GM23338 (cell line): ENCODE measurements around the gene NOC2L. TPM values are rescaled to one million over a fixed set of nuclear protein-coding genes. Genes with fewer than 3 reads are reported as not detected.

Source experiments
- ATAC-seq: fragments of 200-7000 bp; cut with Tn5 transposase; 3 replicates; pipeline ENCODE4 v1.9.1; 2020
- DNase-seq: peaks from one replicate; pipeline ENCODE4 v3.0.0-alpha.2; 2015; ENCODE audit warnings: low spot score
- H2AFZ ChIP-seq: fragments of 200-600 bp; sonication (generic); 2 replicates; pipeline ENCODE4 v1.8.0; 2016; ENCODE audit warnings: antibody characterized with exemption, mild to moderate bottlenecking, moderate library complexity
- H3F3A ChIP-seq: fragments of 200-600 bp; sonication (generic); replicated peaks from 2 replicates; pipeline ENCODE4 v1.8.0; 2017; ENCODE audit warnings: antibody characterized with exemption, mixed run types, low read depth
- H3K27ac ChIP-seq: fragments of 200-600 bp; sonication (generic); 2 replicates; pipeline ENCODE4 v1.6.1; 2016; ENCODE audit warnings: low read depth
- H3K27me3 ChIP-seq: fragments of 200-600 bp; sonication (generic); 2 replicates; pipeline ENCODE4 v1.8.0; 2016; ENCODE audit warnings: mild to moderate bottlenecking, mixed run types, moderate library complexity; ENCODE audit not compliant: insufficient read depth
- H3K36me3 ChIP-seq: fragments of 200-600 bp; sonication (generic); 2 replicates; pipeline ENCODE4 v1.8.0; 2016; ENCODE audit warnings: mild to moderate bottlenecking; ENCODE audit not compliant: insufficient read depth
- H3K4me1 ChIP-seq: fragments of 200-600 bp; sonication (generic); 2 replicates; pipeline ENCODE4 v1.8.0; 2016; ENCODE audit warnings: mild to moderate bottlenecking, moderate library complexity; ENCODE audit not compliant: insufficient read depth
- H3K4me2 ChIP-seq: fragments of 200-600 bp; sonication (generic); 2 replicates; pipeline ENCODE4 v1.7.1; 2017; ENCODE audit warnings: mixed run types
- H3K4me3 ChIP-seq: fragments of 200-600 bp; sonication (generic); 2 replicates; pipeline ENCODE4 v1.6.1; 2016; ENCODE audit warnings: mixed run types
- H3K79me2 ChIP-seq: fragments of 200-600 bp; sonication (generic); replicated peaks from 2 replicates; pipeline ENCODE4 v1.8.0; 2017; ENCODE audit warnings: mild to moderate bottlenecking; ENCODE audit not compliant: insufficient read depth
- H3K9me2 ChIP-seq: fragments of 200-600 bp; sonication (generic); 2 replicates; pipeline ENCODE4 v1.8.0; 2017; ENCODE audit not compliant: insufficient read depth
- H4K20me1 ChIP-seq: fragments of 200-600 bp; sonication (generic); replicated peaks from 2 replicates; pipeline ENCODE4 v1.8.0; 2017; ENCODE audit warnings: mild to moderate bottlenecking; ENCODE audit not compliant: insufficient read depth
- H3K27ac Mint-ChIP-seq: 2 replicates; pipeline ENCODE4 v1.8.0; 2020; ENCODE audit warnings: inconsistent platforms, mild to moderate bottlenecking, moderate library complexity, mixed read lengths
- H3K27me3 Mint-ChIP-seq: 3 replicates; pipeline ENCODE4 v1.8.0; 2022; ENCODE audit warnings: low read depth, mild to moderate bottlenecking, moderate library complexity, mixed read lengths, inconsistent platforms; ENCODE audit not compliant: insufficient read depth, poor library complexity
- H3K36me3 Mint-ChIP-seq: 3 replicates; pipeline ENCODE4 v1.8.0; 2021; ENCODE audit warnings: low read depth, mild to moderate bottlenecking, inconsistent platforms, moderate library complexity, mixed read lengths
- H3K4me1 Mint-ChIP-seq: 3 replicates; pipeline ENCODE4 v1.8.0; 2020; ENCODE audit warnings: mild to moderate bottlenecking, inconsistent platforms, mixed read lengths
- H3K4me3 Mint-ChIP-seq: 3 replicates; pipeline ENCODE4 v1.8.0; 2021; ENCODE audit warnings: moderate library complexity, mild to moderate bottlenecking, inconsistent platforms, mixed read lengths
- H3K9me3 Mint-ChIP-seq: 3 replicates; pipeline ENCODE4 v1.8.0; 2020; ENCODE audit warnings: moderate library complexity, mild to moderate bottlenecking, inconsistent platforms, mixed read lengths
- CREB1 ChIP-seq: fragments of 250-450 bp; sonication (Bioruptor Pico); IDR thresholded peaks from 2 replicates; pipeline ENCODE4 v1.5.0; 2020; ENCODE audit warnings: low read depth, mild to moderate bottlenecking, moderate library complexity
- EZH2 ChIP-seq: fragments of 200-600 bp; sonication (generic); IDR thresholded peaks from one replicate; pipeline ENCODE4 v1.8.0; 2017; ENCODE audit warnings: antibody characterized with exemption, mild to moderate bottlenecking, low read depth; ENCODE audit not compliant: unreplicated experiment
- STAT1 ChIP-seq: IDR thresholded peaks from one replicate; pipeline ENCODE4 v1.6.1; 2016; ENCODE audit warnings: antibody characterized with exemption; ENCODE audit not compliant: unreplicated experiment
- ZNF331 ChIP-seq: fragments of 250-450 bp; sonication (Bioruptor Pico); IDR thresholded peaks from 2 replicates; pipeline ENCODE4 v1.5.0; 2020; ENCODE audit warnings: low read depth, mild to moderate bottlenecking, moderate library complexity
- polyA plus RNA-seq: library from polyadenylated mRNA; unstranded; fragments of >200 nt; fragmentation: Nextera tagmentation; extraction: Ambion mirVana; gene quantifications from 2 replicates; pipeline ENCODE4 v1.2.1, GENCODE V29; 2016
- total RNA-seq: library from RNA; depleted of rRNA; stranded (reverse); fragments of >200 nt; shearing (Covaris generic); gene quantifications from 2 replicates; pipeline ENCODE4 v1.2.3, GENCODE V29; 2014
- TF ChIP-seq, protein P1 (sequence below), 2 experiments: fragments of 200-600 bp in 1 of 2; sonication (generic) in 1 of 2; conservative IDR thresholded peaks; 2 replicates each; pipeline versions ENCODE4 v1.5.1 to v1.6.1; 2016 to 2017; ENCODE audit warnings: antibody characterized with exemption in 2 of 2, low read depth in 2 of 2, mild to moderate bottlenecking in 2 of 2, moderate library complexity in 1 of 2

NOC2L gene
- total and polyA plus RNA-seq, 2 experiments from 2014 or later = 79.3 to 125 TPM

DNA sequence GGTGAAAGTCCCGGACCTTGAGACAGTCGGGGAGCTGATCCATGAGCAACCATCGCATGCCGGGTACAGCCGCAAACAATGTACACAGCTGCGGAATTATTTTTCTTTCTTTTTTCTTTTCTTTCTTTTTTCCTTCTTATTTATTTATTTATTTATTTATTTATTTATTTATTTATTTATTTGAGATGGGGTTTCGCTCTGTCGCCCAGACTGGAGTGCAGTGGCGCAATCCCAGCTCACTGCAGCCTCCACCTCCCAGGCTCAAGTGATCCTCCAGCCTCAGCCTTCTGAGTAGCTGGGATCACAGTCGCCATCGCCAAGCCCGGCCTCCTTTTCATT, 25.4 kb upstream of the NOC2L start:
- Mint-ChIP-seq H3K4me3 (no peak overlapping the region), H3K9me3 (no peaks in the 10 kb centered on the region; the same call in 2 of the 3 replicates), H3K4me1 (no peaks in the 10 kb centered on the region), H3K27me3 (peaks cover 58% of the 10 kb centered on the region), H3K36me3 (no peaks in the 10 kb centered on the region), H3K27ac (no peak overlapping the region)
- DNase-seq (no peak), ATAC-seq (no peak)
- peaks cover 55% of the 10 kb centered on the region for H3K27me3 ChIP-seq
- H3F3A ChIP-seq = no peaks in the 10 kb centered on the region
- H3K4me2 ChIP-seq = peak overlapping the region; percentile 71; the same call in 1 of the 2 replicates
- no peaks in the 10 kb centered on the region for H3K9me2 ChIP-seq
- H3K4me3 ChIP-seq = no peak overlapping the region
- H3K36me3 ChIP-seq = no peaks in the 10 kb centered on the region
- TF ChIP-seq CREB1 (CRISPR knock-in tag) = no peak
- TF ChIP-seq, protein P1, sequence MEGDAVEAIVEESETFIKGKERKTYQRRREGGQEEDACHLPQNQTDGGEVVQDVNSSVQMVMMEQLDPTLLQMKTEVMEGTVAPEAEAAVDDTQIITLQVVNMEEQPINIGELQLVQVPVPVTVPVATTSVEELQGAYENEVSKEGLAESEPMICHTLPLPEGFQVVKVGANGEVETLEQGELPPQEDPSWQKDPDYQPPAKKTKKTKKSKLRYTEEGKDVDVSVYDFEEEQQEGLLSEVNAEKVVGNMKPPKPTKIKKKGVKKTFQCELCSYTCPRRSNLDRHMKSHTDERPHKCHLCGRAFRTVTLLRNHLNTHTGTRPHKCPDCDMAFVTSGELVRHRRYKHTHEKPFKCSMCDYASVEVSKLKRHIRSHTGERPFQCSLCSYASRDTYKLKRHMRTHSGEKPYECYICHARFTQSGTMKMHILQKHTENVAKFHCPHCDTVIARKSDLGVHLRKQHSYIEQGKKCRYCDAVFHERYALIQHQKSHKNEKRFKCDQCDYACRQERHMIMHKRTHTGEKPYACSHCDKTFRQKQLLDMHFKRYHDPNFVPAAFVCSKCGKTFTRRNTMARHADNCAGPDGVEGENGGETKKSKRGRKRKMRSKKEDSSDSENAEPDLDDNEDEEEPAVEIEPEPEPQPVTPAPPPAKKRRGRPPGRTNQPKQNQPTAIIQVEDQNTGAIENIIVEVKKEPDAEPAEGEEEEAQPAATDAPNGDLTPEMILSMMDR (conservative IDR thresholded peaks at IDR 0.05; ENCODE audit: low read depth in 2 of 2) = 0 out of 4 replicates have a peak, but pooled peaks of 1 of the 2 experiments have one; percentile 12
- TF ChIP-seq ZNF331 (CRISPR knock-in tag) = no peak
- no peak for TF ChIP-seq EZH2
- no peaks in the 10 kb centered on the region for H4K20me1 ChIP-seq
- no peaks in the 10 kb centered on the region for H3K79me2 ChIP-seq
- H3K27ac ChIP-seq = no peak overlapping the region
- H3K4me1 ChIP-seq = no peaks in the 10 kb centered on the region
- no peak overlapping the region for H2AFZ ChIP-seq

GRCh38 chr1:983798-984475, 24.9 kb upstream of the NOC2L start:
- no peaks in the 10 kb centered on the region; the same call in 2 of the 3 replicates for H3K9me3 Mint-ChIP-seq
- H3K9me2 ChIP-seq = no peaks in the 10 kb centered on the region
- ATAC-seq = peak; percentile 85
- H3K27me3 Mint-ChIP-seq = peaks cover 52% of the 10 kb centered on the region
- no peaks in the 10 kb centered on the region for H3F3A ChIP-seq
- H2AFZ ChIP-seq = no peak overlapping the region
- no peaks in the 10 kb centered on the region for H3K4me1 Mint-ChIP-seq
- H3K27me3 ChIP-seq = peaks cover 50% of the 10 kb centered on the region
- H3K4me2 ChIP-seq = peak overlapping the region; percentile 71; the same call in 1 of the 2 replicates
- no peaks in the 10 kb centered on the region for H3K4me1 ChIP-seq
- no peaks in the 10 kb centered on the region for H4K20me1 ChIP-seq
- H3K36me3 Mint-ChIP-seq = no peaks in the 10 kb centered on the region
- peak; percentile 65 for DNase-seq
- H3K27ac Mint-ChIP-seq = no peak overlapping the region
- no peaks in the 10 kb centered on the region for H3K79me2 ChIP-seq
- no peak overlapping the region for H3K4me3 ChIP-seq
- H3K36me3 ChIP-seq = no peaks in the 10 kb centered on the region
- H3K4me3 Mint-ChIP-seq = no peak overlapping the region
- H3K27ac ChIP-seq = no peak overlapping the region
- TF ChIP-seq, protein P1 (conservative IDR thresholded peaks at IDR 0.05; ENCODE audit: low read depth in 2 of 2) = peak; percentile 64 to 88
- TF ChIP-seq STAT1 = no peak
